ENCODE data around the gene PHACTR2.

PHACTR2 gene

GRCh38 chr6:143742070-143742954 is 64.5 kb downstream of the PHACTR2 start:
- no peak for DNase-seq (ENCODE audit: low read depth in 2 of 2)

GRCh38 chr6:143742955-143743255 is 65.1 kb downstream of the PHACTR2 start:
- no peak for DNase-seq (ENCODE audit: low read depth in 2 of 2)

- no peak for DNase-seq (ENCODE audit: low read depth in 2 of 2)
Observed at GRCh38 chr6:143743301-143744166, 65.8 kb downstream of the PHACTR2 start.

DNA sequence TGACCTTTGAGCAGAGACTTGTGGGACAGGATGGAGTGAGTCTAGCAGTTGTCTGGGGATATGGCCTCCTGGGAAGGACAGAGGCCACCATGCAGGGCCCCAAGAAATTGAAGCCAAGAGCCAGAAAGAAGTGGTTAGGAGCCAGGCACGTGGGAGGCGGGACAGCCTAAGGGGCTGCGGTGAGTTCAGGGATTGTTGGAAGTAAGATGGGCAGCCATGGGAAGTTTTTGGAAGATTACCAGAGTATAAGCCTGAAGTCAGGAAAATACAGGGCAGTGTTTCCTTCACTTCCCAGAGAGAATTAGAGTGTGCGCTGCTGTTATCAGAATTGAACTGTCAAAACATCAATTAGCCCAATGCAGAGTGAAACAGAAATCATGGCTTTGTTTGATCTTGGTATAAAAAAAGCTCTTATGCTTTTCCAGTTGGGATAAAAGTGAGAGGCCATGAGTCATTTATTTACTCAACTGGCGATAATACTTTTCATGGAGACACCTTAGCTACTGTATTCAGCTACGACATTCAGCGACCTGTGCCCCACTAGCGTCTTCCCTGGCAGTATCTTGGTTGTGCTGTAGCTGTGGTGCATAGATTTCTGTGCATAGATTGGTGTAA is 66.9 kb downstream of the PHACTR2 start:
- no peak for DNase-seq (ENCODE audit: low read depth in 2 of 2)

DNA sequence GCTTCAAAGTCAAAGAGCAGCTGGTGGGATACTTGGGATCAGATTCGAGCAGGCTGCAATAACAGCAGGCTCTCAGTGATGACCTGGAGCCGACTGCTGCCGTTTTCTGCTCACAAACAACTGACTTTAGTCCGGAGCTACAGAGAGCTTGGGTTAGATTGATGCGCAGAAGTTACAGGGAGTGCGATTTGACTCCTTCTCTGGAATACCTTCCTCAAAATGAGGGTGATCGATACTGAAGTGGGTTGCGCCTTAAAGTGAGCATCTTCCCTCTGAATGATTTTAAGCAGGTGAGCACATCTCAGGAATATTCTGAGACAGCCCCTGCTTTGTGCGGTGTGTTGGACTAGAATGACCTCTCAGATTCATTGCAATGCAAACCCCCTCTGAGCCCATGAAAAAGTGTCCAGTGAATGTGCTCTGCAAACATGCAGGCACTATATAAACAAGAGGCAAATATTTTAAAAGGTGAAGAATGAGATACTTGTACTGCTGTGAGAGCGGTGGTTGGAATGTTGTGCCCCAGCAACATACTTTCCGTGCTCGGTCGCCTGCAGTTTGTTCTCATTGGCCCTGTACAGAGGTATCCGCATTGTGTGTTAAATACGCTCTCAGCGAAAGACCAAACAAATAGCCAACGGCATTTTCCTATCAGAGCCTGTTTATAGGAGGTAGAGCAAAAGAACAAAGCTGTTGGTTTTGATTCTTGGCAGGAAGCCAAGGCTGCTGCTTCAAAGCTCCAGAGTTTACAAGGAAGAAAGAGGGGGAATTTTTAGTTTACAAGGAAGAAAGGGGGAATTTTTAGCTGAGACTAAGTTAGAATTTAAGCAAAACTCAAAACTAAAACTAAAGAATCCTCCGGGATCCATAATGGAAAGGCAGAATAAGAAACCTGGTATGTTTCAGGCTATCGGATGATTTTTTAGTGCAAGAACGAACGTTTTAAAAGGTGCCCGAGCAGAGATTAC is 67.7 kb downstream of the PHACTR2 start:
- no peak for DNase-seq (ENCODE audit: low read depth in 2 of 2)

DNA sequence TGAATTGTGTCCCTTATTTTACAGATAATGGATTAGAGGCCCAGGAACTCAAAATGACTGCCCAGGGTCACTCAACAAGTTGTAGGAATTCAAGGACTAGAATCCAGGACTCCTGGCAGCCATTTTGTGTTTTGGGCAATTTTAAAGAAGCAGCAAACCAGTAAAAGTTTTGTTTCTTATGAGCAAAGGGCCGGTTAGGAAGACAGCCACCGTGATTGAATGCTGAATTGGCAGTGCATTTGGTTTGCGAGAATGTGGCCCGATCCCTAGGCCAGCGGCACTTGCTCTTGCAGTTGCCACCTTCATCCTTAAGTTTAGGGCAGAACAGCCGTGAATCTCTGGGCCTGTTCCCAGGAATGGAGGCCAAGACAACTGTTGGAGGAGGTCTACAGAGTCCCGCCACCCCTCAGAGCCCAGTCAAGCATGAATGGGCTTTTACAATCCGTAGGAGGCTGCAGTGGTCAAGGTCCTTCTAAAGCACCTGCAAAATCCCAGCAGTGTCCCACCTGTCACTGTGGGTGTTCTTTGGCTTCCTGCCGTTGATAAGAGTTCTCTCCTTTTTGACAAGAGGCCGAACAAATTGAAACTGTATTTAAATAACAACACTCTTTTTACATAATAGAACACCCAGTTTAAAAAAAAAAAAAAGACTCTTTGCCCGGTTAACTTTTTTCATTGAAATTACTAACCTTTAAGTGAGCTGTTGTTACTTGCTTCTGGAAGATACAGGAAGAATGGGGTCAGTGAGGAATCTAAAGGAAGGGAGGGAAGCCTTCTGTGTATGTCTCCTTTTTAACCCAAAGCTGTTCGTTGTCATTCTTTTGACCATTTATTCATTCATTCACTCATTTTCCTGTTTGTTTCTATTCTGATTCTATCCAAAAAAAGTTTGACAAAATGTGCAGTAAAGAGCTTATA is 68.7 kb downstream of the PHACTR2 start:
- DNase-seq (ENCODE audit: low read depth in 2 of 2), result no peak

- no peak for DNase-seq (ENCODE audit: low read depth in 2 of 2)
Observed at GRCh38 chr6:143747347-143747842, 69.6 kb downstream of the PHACTR2 start.

DNA sequence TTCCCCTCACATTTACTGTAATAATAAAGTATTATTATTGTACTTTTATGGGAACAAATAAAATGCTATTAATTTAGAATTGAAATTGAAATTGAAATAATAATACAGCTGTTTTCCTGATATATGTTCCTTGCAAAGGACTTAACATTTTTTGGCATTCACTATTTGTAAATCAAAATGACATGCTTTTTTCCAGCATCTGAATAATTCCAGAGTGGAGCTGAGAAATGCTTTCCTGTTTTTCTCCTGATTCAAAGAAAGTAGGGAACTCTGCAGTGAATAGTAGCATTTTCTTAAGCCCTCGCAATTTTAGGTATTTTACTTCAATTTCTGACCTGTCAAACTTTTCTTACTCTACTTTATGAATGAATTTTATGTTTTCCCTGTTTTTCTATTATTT is 72.1 kb downstream of the PHACTR2 start:
- DNase-seq (ENCODE audit: low read depth in 2 of 2), result no peak

- no peak for DNase-seq (ENCODE audit: low read depth in 2 of 2)
Observed at GRCh38 chr6:143750877-143751276, 73.1 kb downstream of the PHACTR2 start.

- DNase-seq (ENCODE audit: low read depth in 2 of 2), result no peak
Observed at GRCh38 chr6:143752459-143752858, 74.7 kb downstream of the PHACTR2 start.

DNA sequence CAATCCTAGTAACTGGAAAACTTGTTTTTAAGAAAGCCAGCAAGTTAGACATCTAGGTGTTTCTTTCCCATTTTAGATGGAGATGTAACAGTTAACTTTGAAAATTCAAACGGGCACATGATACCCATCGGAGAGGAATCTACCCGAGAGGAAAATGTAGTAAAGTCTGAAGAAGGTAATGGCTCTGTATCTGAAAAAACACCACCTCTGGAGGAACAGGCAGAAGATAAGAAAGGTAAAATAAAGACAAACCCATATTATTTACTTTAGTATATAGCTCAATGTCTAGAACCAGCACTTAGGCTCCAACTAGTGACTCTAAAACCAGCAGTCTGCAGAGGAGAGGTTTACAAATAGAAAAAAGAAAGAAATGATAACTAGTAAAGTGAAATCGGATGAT is 75.9 kb downstream of the PHACTR2 start:
- no peak for DNase-seq (ENCODE audit: low read depth in 2 of 2)

DNA sequence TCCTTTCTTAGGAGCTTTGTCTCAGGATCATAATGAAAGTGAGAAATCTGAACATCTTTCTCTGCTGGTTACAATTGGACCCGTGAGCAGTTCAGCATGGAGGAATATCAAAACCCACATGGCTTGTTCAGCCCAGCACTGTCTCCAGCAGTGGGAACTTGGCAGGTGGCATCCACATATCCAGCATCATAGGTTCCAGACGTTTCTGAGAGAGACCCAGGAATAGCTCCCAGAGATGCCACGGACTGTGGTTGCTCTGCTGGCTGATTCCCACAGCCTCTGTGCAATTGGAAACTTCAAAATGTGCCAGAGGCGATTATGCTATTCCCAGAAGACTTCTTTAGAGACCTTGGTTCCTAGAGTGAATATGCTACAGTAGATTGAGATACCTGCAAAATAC is 76.4 kb downstream of the PHACTR2 start:
- no peak for DNase-seq (ENCODE audit: low read depth in 2 of 2)

DNA sequence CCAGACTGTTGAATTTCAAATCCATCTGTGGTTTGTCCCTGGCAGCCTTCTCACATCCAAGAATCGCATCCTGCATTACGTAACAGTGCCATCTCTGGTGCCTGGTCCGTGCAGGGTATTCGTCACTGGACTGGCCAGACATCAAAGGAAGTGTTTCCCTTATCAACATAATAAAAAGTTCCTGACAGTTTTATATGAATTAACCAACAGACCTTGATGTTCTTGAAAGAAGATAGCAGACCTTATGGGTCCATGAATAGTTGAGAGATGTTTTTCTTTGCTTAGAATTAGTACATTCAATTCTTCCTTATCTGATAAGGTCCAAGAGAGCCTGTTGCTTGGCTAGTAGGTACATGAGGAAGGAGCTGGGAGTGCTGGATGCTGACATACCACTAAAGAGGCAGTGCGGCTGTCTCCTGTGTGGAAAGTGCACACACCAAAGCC is 77.6 kb downstream of the PHACTR2 start:
- DNase-seq (ENCODE audit: low read depth in 2 of 2), result no peak

GRCh38 chr6:143757346-143757832 is 79.6 kb downstream of the PHACTR2 start:
- no peak for DNase-seq (ENCODE audit: low read depth in 2 of 2)

GRCh38 chr6:143758551-143758950 is 80.8 kb downstream of the PHACTR2 start:
- DNase-seq (ENCODE audit: low read depth in 2 of 2), result no peak

DNA sequence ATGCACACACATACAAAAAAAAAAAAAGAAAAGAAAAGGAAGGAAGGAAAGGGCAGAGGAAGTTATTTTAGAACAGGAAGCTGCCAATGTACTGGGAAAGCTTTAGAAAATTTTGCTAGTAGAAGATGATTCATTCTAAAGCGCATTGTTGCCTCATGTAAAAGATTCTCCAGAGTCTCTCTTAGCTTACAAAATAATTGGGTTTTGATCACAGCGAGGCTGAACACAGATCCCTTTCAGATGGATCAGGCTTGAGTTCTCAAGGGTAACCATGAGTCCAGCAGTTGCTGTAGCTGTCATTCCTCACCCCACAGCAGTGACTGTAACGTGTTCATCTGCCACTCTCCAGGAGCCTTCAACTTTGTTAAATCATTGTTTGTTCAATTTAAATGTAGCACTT is 81.9 kb downstream of the PHACTR2 start:
- no peak for DNase-seq (ENCODE audit: low read depth in 2 of 2)

GRCh38 chr6:143761074-143761473 is 83.3 kb downstream of the PHACTR2 start:
- no peak for DNase-seq (ENCODE audit: low read depth in 2 of 2)

- no peak for DNase-seq (ENCODE audit: low read depth in 2 of 2)
Observed at GRCh38 chr6:143762126-143762525, 84.4 kb downstream of the PHACTR2 start.

GRCh38 chr6:143765422-143766184 is 87.8 kb downstream of the PHACTR2 start:
- DNase-seq (ENCODE audit: low read depth in 2 of 2), result no peak

Data from stimulated activated CD8-positive, alpha-beta memory T cell treated with anti-CD3 and anti-CD28 coated beads, Interleukin-15, amount 100 ng/mL, for 48 hours (primary cell).